AG10803 (cell line): ENCODE results near the gene ARID3A.

Experiments
- DNase-seq: peaks from one replicate; pipeline ENCODE4 v3.0.0; 2010; ENCODE audit warnings: low read depth
- H3K4me3 ChIP-seq: 2 replicates; pipeline ENCODE4 v1.5.1; 2011; ENCODE audit warnings: mild to moderate bottlenecking, low read length, control low read depth
- TF ChIP-seq, protein P1 (sequence below): conservative IDR thresholded peaks from 2 replicates; pipeline ENCODE4 v1.5.1; 2011; ENCODE audit warnings: mild to moderate bottlenecking, low read length, control low read depth, inconsistent platforms

The ARID3A gene

GRCh38 chr19:907183-907853 lies 18.5 kb upstream of the ARID3A start:
- TF ChIP-seq, protein P1, sequence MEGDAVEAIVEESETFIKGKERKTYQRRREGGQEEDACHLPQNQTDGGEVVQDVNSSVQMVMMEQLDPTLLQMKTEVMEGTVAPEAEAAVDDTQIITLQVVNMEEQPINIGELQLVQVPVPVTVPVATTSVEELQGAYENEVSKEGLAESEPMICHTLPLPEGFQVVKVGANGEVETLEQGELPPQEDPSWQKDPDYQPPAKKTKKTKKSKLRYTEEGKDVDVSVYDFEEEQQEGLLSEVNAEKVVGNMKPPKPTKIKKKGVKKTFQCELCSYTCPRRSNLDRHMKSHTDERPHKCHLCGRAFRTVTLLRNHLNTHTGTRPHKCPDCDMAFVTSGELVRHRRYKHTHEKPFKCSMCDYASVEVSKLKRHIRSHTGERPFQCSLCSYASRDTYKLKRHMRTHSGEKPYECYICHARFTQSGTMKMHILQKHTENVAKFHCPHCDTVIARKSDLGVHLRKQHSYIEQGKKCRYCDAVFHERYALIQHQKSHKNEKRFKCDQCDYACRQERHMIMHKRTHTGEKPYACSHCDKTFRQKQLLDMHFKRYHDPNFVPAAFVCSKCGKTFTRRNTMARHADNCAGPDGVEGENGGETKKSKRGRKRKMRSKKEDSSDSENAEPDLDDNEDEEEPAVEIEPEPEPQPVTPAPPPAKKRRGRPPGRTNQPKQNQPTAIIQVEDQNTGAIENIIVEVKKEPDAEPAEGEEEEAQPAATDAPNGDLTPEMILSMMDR, result no peak
- DNase-seq, result no peak
- H3K4me3 ChIP-seq, result no peak overlapping the region

- peak overlapping the region; percentile 35; the same call in 1 of the 2 replicates for H3K4me3 ChIP-seq
- TF ChIP-seq, protein P1, result no peak
- no peak for DNase-seq
Measured at GRCh38 chr19:911197-912033, 14.4 kb upstream of the ARID3A start.

- H3K4me3 ChIP-seq, result peak overlapping the region; percentile 89
Measured at GRCh38 chr19:912181-913079, 13.4 kb upstream of the ARID3A start.

DNA sequence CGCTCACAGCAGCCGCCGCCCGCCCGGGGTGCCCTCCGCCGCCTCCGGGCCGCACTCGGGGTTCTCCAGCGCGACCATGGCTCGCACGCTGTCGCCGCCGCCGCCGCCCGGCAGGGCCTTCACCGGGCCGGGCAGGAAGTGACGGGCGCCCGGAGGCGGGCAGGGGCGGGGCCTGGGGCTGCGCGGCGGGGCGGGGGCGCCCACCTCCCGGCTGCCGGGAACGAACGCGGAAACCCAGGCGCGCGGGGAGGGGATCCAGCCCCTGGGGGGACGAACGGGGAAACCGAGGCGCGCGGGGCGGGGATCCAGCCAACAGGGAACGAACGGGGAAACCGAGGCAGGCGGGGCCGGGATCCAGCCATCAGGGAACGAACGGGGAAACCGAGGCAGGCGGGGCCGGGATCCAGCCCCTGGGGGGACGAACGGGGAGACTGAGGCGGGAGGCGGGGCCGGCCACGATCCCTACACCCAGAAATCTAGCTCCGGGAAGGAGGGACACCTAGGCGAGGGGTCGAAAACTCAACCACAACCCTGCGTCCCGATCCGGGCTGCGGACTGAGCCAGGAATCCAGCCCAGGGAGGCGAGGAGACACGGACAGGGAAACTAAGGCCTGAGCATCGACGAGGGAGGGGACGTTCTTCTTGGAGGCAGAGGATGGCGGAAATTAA lies 12.6 kb upstream of the ARID3A start, which contains the start of gene R3HDM4:
Gene R3HDM4, minus strand, starts transcription at position 140 of the 669 bp plus-strand sequence. Its CDS starts 62 bp downstream, at position 78.
- H3K4me3 ChIP-seq, result peak within 1 kb of the TSS; percentile 89
- peak; percentile 53 for DNase-seq
- TF ChIP-seq, protein P1, result no peak

More at GRCh38 chr19:912181-913079, 13.4 kb upstream of the ARID3A start:
- TF ChIP-seq, protein P1, result no peak
- DNase-seq, result no peak

GRCh38 chr19:916645-917322 lies 9.1 kb upstream of the ARID3A start:
- H3K4me3 ChIP-seq, result no peak overlapping the region
- no peak for DNase-seq
- TF ChIP-seq, protein P1, result no peak
